ENCODE measurements around the gene FRAT2. TPM values are rescaled to one million over a fixed set of nuclear protein-coding genes. Genes with fewer than 3 reads are reported as not detected.

FRAT2 gene, protein sequence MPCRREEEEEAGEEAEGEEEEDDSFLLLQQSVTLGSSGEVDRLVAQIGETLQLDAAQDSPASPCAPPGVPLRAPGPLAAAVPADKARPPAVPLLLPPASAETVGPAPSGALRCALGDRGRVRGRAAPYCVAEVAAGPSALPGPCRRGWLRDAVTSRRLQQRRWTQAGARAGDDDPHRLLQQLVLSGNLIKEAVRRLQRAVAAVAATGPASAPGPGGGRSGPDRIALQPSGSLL
- total RNA-seq (2022; extraction: Qiagen RNA extraction), result 7.1 to 10.2 TPM (median 9.1 TPM) in 5 replicates

DNA sequence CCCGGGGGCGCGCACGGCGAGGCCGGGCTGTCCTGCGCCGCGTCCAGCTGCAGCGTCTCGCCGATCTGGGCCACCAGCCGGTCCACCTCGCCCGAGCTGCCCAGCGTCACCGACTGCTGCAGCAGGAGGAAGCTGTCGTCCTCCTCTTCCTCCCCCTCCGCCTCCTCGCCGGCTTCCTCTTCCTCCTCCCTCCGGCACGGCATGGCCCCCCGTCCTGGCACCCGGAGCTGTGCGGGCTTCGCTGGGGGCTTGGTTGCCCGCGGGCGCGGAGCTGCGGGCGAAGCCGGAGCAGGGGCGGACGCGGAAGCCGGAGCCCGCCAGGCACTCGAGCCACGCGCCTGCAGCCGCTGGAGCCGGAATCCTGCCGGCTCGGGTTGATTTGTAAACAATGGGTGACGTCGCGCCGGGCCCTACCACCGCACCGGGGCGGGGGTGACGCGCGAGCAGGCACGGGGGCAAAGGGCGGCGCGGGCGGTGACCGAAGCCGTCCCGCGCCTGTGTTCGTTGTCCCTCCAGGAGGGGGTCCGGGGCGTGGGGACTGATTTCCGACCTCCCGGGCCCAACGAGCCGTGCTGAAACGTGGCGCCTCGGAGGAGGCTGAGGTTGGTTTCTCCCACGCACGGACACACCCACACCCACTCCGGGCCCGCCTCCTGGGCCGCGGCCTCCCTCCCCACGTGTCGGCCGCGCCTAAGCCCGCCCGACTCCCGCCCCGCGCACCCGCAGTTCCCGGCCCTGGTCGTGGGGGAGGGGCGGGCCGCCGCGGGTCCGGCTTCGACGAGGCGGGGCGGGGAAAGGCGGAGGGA is at the start of gene FRAT2:
TSS of gene FRAT2 (minus strand) at position 360 of the 806 bp plus-strand sequence. CDS start at position 203, 157 bp downstream.

DNA sequence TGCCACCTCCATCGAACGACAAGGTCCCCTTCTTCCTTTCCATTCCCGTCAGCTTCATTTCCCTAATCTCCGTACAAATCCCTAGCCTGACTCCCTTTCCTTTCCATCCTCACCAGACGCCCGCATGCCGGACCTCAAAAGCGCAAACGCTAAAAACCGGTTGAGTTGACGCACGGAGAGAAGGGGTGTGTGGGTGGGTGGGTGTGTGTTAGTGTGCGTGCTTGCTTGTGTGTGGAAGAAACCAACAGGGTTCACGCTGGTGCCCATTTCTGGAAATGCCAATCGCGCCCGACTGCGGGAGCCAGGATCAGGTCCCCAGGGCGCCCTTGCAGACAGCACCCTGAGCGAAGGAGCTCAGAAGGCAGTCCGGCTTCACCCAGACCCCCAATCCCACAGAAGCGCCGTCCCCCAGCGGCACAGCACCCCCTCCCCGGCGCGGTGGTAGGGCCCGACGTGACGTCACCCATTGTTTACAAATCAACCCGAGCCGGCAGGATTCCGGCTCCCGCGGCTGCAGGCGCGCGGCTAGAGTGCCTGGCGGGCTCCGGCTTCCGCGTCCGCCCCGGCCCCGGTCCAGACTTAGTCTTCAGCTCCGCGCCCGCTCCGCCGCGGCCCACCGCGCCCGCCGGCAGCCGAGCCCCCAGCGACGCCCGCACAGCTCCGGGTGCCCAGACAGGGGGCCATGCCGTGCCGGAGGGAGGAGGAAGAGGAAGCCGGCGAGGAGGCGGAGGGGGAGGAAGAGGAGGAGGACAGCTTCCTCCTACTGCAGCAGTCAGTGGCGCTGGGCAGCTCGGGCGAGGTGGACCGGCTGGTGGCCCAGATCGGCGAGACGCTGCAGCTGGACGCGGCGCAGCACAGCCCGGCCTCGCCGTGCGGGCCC is 15.5 kb downstream of the FRAT2 start, which contains the start of gene FRAT1:
TSS of gene FRAT1 (plus strand) at position 500 of the 880 bp plus-strand sequence. CDS start at position 683, 183 bp downstream.

DNA sequence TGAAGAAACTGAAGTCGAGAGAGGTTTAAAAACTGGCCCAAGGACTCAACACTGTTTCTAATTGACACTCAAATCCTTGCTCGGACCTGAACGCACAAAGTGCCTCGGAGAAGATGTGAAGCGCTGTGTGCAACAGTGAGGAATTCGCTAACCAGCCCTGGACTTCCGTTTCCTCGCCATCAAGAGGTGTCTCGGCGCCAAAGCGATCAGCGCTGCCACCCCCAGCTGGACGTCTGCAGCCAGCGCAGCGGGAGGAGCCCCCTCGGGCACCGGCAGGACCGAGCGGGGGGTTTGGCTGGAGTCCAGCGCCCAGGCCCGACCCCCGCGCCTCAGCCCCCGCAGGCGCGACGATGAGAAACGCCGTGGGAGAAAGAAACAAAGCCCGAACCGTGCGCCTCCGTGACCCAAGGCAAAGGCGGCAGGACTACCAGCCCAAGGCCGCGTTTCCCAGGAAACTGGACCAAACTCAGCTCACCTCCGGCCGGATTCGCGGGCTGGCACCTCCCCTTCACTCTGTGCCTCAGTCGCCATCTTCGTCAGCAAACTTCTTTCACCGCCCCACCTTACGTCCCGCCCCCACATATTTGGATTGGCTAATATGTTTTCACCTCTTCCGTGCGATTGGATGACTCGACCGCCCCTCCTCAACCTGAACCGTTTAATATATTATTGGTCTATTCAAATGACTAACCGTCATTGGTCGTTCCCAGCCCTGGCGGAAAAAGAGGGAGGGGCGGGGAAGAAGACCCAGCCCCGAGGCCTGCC is 42.2 kb downstream of the FRAT2 start, which contains the start of gene ARHGAP19:
TSS of gene ARHGAP19 (minus strand) at position 541 of the 765 bp plus-strand sequence. CDS start at position 531, 10 bp downstream.

Other genes starting within 250 kb of the FRAT2 start
- 0.06 to 0.17 TPM (median 0.09 TPM) in 5 replicates for gene SLIT1, start 148.8 kb downstream of the FRAT2 start, total RNA-seq (2022; extraction: Qiagen RNA extraction)
- gene ARHGAP19, start 42.1 kb downstream of the FRAT2 start, total RNA-seq (2022; extraction: Qiagen RNA extraction), result 3.9 to 6.6 TPM (median 4.9 TPM) in 5 replicates
- gene FRAT1, start 15.5 kb downstream of the FRAT2 start, total RNA-seq (2022; extraction: Qiagen RNA extraction), result 1.1 to 2.4 TPM (median 2.0 TPM) in 5 replicates
- gene RRP12, start 66.6 kb upstream of the FRAT2 start, total RNA-seq (2022; extraction: Qiagen RNA extraction), result 50.9 to 64.9 TPM (median 55.6 TPM) in 5 replicates
- gene PGAM1, start 91.5 kb upstream of the FRAT2 start, total RNA-seq (2022; extraction: Qiagen RNA extraction), result 599 to 650 TPM (median 629 TPM) in 5 replicates
- 51.7 to 58.9 TPM (median 54.8 TPM) in 5 replicates for gene EXOSC1, start 111.3 kb upstream of the FRAT2 start, total RNA-seq (2022; extraction: Qiagen RNA extraction)
- gene ZDHHC16, start 111.4 kb upstream of the FRAT2 start, total RNA-seq (2022; extraction: Qiagen RNA extraction), result 47.0 to 52.7 TPM (median 51.7 TPM) in 5 replicates
- 47.4 to 50.9 TPM (median 48.9 TPM) in 5 replicates for gene MMS19, start 163.7 kb upstream of the FRAT2 start, total RNA-seq (2022; extraction: Qiagen RNA extraction)
- 15.5 to 22.8 TPM (median 20.0 TPM) in 5 replicates for gene UBTD1, start 164.2 kb upstream of the FRAT2 start, total RNA-seq (2022; extraction: Qiagen RNA extraction)
- gene ANKRD2, start 238.1 kb upstream of the FRAT2 start, total RNA-seq (2022; extraction: Qiagen RNA extraction), result 5.6 to 8.9 TPM (median 7.3 TPM) in 5 replicates
- gene HOGA1, start 249.7 kb upstream of the FRAT2 start, total RNA-seq (2022; extraction: Qiagen RNA extraction), result 1.9 to 2.8 TPM (median 2.4 TPM) in 5 replicates

All from A549 treated with Hydrocortisone at 1 μM for 4 hours (cell line).